DMS 273 (cell line): Measurements from ENCODE around the gene EPHA1.

ENCODE experiments used
- DNase-seq: peaks from one replicate; lab custom pipeline; 2025; ENCODE audit not compliant: unreplicated experiment; lab: John Stamatoyannopoulos, UW

The EPHA1 gene

DNA sequence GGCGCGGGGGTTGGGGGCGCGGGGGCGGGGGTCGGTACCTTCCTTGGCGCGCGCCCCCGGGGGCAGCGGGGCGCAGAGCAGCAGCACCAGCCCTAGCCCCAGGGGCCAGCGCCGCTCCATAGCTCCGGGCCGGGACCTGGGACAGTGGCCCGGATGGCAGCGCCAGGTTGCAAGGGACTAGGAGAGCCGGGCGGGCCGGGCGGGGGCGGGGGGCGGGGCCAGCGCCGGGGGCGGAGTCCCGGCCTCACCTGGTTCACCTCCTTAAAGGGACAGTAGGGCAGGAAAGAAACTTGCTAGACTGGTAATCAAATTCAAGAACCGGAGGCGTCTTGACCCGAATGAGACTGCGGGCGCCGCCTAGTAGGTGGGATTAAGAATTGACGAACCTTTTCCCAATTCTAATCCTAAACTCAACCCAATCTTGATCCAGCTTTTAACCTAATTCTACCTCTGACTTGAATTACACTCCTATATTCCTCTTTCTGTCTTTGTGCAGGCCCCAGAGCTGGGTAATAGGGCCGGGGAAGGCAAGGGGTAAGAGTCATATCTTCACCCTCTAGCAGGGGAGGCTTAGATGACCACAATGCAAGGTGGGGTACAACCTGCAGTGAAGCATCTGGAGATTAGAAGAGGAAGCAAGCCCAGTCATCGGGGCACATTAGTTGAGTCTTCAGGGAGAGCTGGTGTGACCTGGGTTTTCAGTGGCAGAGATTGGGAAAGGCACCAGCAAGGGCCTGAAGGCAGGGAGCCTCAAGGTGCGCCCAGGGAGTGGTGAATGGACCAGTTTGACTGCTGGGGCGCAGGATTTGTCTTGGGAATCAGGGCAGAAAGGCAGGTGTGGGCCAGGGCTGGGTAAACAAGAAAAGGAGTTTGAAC, at the start of gene EPHA1:
EPHA1 (minus strand) TSS at position 171 of the 876 bp plus-strand sequence; CDS start at position 120, 51 bp downstream.
- peak; percentile 51 for DNase-seq

DNA sequence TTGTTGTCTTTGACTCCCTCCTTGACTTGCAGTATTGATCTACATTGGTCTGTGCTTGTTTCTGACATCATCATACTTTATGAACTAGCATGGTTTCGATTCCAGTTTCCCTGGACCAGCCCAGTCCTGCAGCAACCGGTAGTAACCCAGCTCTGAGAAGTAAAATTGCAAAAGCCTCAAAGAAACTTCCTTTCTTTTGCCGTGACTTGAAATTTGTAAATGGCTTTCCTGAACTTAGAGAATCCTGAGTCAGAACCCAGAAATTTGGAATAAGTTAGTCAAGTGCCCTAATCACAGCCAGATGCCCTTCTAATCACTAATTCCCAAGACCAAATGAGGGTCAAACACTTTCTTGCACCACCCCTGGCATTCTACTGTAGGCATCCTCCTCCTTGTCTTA, 49.6 kb upstream of the EPHA1 start:
- DNase-seq = no peak

DNA sequence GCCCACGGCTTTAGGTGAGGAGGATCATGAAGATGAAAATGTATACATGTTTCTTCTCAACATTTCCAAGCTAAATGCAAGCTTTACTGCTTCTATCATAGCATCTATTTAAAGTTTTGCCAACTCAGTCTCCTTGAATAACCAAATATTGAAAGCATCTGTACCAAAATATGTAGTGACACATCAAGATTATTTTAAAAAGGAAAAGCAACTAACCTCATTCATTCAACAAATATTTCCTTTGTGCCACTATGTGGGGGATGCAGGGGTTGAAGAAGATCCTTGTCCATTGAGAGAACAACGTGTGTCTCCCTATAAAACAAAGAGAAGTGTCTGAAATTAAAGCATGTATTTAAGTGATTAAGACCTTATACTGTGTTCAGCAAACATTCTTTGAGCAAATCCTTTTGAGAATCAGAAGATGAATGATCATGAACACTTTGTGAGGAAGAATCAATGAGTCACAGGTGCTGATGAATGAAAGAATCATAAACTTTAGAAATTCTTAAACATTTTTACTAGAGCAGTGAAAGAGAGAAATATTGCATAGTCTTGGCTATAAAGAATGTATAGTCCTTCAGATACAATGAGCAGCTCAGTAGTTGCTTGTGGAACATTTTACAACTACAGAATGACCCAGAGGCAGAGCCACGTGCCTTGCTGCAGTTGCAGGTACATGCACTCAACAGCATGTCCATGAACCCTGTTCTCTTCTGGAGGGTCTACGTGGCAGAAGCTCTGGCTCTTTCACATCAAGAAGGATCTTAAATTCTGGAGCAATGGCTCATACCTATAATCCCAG, 48.5 kb upstream of the EPHA1 start:
- DNase-seq = no peak

DNA sequence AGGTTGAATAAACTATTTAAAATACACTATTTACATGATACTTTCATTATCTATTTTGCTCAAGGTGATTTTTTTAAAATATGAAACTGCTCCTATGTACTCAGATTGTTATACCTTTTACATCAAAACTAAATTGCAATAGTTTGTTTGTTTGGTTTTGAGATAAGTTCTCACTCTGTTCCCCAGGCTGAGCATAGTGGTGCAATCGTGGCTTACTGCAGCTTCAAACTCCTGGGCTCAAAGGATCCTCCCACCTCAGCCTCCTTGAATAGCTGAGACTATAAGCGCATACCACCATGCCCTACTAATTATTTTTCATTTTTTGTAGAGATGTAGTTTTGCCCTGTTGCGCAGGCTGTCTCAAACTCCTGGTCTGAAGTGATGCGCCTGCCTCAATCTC, 47.3 kb upstream of the EPHA1 start:
- DNase-seq = no peak

DNA sequence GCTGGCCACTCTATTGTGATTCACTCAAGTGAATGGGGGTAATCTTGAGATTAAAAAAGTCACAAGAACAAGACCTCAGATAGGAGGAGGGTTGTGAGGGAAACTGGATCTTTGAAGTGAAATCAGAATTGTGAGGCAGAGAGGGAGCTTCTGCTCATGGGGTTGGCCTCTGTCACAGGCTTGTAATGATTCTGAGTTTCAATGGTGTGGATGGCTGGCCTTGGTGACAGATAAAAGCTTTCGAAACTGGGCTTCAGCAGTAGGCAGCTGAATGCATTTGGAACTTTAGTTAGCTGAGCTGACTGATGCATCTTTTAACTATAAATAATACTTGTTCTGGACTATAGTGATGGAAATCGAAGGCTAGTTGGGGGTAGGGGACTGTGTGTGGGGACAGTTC, 46.8 kb upstream of the EPHA1 start:
- DNase-seq = no peak

DNA sequence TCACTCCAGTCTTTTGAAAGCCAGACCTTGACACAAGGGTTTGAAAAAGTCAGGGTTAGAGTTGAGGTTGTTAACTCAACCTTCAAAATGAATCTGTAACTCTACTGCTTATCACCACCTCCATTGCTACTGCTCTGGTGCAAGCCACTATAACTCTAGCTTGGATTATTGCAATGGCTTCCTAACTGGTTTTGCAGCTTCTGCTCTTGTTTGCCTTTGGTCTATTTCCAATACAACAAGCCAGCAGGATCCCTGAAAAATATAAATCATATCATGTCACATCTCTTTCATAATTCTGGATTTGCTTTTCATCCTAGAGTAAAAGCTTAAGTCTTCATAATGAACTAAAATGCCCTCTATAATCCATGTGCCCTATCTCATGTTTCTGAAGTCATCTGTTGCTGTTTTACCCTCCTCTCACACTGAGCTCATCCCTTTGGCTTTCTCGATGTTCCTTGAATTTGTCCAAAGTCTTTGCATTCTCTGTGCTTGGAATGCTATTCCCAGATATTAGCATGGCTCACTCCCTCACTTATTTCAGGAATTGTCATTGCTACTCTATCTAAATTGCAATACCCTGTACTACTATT, 45.5 kb upstream of the EPHA1 start:
- no peak for DNase-seq

DNA sequence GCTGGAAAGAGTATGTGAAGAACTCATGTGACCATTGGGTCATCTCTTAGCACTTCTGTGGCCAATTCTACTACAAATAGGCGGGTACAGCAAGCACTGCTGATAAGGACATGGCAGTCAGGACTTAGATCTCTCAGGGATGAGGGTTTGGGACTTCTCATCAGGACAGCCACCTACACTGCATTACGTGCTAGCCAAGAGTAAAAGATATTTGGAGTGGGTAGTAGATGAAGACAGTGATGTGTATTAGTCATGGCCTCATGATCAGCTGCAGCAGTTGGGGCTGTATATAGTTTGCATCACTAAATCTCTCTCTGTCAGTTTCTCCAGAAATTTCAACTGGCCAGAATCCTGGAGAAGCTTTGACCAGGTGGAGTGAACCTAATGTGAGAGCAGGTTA, 43.8 kb upstream of the EPHA1 start:
- DNase-seq = no peak

DNA sequence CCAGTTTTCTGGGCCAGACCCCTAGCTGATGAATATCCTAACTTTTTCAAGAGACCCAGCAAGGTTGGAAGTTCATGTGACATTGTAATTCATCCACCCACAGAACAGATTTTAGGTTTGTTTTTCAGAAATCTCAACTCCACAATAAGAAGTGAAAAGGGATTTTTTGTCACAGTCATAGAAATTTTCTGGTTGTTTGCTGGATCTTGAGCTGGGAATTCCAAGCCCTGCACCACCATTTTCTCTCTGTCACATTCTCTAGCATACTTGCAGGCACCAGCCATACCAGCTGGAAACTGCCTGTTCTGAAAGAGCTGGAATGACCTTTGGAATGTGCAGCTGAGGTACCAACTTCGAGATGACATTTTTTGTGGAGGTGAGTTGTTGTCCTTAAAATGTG, 43.1 kb upstream of the EPHA1 start:
- DNase-seq = no peak

DNA sequence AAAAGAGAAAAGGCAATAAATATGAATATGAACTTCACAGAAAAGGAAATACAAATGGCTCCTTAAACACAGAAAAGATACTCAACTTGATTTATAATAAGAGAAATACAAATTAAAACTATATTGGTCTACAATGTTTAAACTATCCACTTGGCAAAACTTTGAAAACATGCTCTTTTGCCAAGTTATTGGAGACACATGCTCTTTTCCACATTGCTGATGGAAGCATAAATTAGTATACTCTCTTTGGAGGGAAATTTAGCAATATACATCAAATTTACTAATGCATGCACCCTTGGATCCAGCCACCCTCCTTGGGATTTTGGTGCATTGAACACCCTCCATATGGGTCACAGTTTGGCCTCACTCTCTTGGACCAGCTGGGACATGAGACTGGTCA, 42.5 kb upstream of the EPHA1 start:
- DNase-seq = no peak

DNA sequence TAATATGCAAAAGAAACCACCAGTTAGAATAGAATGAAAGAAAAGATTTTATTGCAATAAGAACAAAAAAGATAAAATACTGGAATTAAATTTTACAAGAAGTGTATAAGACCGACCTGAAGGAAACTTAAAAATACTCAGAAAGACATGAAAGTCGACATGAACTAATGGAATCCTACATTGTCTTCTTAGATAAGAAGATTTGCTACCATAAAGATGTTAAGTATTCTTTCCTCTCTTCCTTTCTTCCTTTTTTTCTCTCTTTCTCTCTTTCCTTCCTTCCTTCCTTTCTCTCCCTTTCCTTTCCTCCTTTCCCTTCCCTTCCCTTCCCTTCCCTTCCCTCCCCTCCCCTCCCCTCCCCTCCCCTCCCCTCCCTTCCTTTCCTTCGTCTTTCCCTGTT, 41.1 kb upstream of the EPHA1 start:
- no peak for DNase-seq

DNA sequence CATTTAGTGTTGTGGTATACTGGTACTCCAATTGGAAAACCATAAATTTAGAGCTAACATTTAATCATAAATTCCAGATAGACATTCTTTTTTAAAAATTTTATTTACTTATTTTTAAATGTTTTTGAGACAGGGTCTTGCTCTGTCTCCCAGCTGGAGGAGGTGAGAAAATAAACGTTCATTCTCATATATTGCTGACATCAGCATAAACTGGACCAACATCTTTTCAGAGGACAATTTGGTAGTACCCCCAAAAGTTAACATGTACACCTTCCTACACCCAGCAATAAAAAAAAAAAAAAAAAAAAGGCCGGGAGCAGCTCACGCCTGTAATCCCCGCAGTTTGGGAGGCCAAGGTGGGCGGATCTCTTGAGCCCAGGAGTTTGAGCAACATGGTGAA, 39.8 kb upstream of the EPHA1 start:
- no peak for DNase-seq

DNA sequence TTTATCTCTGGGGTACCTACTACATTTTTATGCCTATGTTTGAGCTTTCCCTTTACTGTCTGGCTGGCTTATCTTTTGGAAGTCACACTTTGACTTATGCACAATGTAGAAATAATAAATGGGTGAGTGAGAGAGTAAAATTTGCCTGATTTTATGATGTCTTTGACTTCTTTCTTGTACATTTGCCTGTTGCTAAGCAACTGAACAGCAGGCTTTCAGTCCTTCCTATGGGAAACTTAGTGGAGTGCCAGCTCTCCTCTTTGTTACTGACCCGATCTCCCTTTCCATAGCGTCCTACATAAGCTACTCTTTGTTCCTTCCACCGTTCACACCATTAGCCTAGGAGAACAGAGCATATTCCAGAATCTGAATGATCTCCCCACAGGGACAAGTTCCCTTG, 38.8 kb upstream of the EPHA1 start:
- peak; percentile 6 for DNase-seq

DNA sequence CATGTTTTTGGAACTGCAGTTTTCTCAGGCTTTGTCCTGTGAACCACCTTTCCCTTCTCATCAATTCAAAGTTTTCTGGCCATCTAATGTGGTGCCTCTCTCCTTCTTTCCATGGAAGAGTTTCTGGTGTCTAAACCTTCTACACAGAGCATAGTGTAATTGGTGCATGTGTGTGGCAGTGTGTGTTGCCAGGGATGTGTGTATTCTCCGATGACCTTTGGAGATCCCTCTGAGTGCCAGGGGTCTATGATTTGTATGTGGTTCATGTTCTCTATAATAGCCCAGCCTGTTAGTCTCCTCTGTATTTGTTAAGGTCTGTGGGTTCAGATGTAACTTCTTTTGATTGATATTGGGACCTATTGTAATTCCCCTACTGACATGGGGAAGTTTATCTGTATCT, 36.1 kb upstream of the EPHA1 start:
- no peak for DNase-seq

DNA sequence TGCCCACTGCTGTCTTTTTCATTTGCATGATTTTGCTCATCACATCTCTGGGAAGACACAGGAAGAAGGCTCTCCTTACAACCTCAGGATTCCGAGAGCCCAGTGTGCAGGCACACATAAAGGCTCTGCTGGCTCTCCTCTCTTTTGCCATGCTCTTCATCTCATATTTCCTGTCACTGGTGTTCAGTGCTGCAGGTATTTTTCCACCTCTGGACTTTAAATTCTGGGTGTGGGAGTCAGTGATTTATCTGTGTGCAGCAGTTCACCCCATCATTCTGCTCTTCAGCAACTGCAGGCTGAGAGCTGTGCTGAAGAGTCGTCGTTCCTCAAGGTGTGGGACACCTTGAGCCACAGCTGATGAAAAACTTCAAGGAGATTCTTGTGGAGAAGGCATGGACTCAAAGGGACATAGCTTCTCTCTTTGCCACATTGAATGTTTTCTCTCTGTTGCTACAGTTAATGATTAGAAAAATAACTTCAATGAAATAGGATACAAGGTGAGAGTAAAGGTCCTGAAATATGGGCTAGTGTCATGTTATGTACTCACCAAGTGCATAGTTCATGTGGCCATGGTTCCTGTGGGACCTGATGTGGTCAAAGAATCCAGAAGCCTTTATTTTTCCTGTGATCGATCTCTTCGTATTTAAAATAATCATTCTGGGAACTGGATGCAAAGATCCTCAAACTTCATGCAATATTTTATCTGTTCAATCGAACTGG, 35.6 kb upstream of the EPHA1 start:
- DNase-seq = no peak

DNA sequence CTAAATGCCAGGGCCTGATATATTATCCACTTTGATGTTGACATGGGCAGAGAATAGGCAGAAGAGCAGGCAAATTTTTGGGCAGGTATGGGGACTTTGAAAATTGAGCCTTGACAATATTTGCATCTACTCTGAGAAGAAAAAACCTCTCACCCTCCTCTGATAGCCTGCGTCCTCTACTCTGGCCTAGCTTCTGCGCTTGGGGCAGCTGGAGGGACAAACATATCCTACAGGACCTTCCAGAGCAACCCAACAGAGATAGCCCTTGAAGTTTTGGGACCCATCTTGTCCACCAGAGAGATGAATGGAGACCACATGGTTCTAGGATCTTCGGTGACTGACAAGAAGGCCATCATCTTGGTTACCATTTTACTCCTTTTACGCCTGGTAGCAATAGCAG, 34.5 kb upstream of the EPHA1 start, which contains the start of gene TAS2R60:
TAS2R60 (plus strand) TSS at position 301 of the 400 bp plus-strand sequence; CDS start at position 301, 0 bp downstream.
- DNase-seq = no peak

DNA sequence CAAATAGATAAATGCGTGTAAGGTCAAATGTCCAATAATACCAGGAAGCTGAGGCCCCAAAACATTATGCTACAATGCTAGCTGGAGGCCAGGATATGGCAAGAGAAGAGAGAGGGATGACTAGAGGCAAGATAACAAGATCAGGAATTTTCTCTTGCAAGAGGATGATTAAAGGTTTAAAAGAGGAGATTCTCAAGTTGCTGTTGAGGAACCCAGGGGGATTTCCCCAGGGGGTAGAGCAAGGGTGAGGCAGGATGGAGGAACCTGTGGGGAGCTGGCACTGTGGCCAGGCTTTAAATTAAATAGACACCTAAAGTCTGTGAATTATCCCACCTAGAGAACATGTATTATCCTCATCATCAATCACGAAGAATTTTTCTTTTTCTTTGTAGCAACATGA, 31.2 kb upstream of the EPHA1 start:
- no peak for DNase-seq

DNA sequence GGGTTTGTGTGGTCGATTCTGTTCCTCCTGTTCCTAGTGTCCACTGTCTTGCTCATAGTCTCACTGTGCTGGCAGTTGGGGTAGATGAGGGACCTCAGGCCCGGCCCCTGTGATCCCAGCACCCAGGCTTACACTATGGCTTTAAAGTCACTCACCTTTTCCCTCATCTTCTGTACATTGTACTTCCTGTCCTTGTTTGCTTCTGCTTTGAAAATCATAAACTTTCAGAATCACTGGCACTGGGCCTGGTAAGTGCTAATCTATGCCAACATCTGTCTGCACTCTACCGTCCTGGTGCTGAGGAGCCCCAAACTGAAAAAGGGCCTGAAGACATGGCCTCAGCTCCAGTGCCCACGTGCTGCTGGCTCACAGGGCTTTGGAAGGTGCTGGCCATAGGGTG, 28.9 kb upstream of the EPHA1 start:
- no peak for DNase-seq

DNA sequence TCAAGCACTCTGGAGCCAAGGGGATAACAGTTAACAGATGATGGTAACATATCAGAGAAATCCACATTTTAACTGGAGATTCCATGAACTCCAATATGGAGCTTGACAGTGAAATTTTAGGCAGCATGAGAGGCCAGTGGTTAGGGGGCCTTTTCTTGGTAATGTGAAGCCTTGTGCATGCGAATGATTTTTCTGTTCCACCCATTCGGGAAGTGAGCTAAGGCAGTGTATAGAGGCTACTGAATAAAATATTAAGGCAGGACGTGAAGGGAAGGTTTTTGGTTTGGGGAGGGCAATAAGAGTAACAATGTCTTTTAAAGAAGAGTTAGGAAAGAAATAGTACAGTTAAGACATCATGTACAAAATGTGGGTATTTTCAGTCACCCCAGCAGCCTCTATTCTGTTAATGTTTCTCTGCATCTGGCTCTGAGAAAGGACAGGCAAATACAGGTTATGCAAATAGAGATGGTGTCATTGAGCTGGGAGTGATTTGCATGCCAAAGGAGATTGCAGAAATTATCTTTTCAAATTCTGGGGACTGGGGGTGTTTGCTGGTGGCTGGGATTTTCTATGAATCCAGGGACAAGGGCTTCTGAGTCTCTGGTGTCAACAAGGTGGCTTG, 27.8 kb upstream of the EPHA1 start:
- DNase-seq = no peak

DNA sequence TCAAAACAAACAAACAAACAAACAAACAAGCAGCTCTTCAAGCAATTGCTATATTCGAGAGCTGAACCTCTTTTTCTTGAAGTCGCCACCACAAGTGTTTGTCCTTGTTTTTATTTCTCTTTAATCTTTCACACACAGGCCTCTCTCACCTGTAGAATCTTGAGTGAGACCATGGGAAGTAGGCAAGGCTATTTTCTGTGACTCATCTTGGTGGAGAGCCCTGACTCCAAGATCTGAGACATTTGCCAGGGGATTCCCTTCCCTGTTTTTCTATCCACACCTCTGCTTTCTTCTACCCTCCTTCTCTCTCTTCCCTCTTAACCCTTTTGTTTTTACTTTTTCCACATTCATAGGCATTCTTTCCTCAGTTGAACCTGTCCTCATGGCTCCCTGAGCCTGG, 26.6 kb upstream of the EPHA1 start:
- no peak for DNase-seq

DNA sequence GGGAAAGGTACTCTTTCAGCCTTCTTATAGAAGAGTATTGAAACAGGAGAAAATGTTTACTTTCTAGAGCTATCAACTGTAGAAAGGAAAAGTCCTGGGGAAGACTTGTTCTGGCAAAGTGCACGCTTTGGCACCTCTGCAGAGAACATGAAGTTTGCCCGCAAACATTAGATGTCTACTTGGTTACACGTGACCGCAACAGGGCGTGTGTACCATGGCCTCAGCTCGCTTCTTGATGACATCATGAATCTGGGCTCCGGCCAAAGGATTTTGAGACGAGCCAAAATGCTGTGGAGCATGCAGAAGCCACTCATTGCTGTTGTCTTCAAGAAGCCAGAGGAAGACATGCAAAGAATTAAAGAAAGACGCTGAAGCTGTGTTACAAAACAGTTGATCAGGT, 26.0 kb upstream of the EPHA1 start:
- peak; percentile 33 for DNase-seq

DNA sequence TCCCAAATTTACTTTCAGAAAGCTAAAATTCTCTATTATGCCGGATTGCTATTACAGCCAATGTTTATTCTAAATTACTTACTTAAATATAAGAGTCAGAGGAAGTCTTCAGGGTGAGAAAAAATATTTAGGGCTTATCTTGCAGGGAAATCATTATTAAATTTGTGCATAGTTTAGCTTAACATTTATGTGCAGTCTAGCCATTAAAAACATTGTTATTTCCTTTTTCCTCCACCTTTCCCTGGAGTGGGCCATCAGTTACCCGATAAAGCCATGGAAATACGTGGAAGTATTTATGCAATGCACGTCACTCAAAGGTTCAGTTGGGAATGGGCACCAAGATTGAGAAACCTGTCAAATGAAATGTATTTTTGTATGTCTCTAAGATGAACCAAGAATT, 25.1 kb upstream of the EPHA1 start:
- no peak for DNase-seq
